HG03439 (cell line): Measurements from ENCODE around the gene KLK5.
"Not testable (repeated sequence)": the region's sequence is repeated elsewhere in the genome, so short reads cannot be mapped to it uniquely, and the experiment has no call there.

Source experiments
- ATAC-seq: cut with Tn5 transposase; IDR thresholded peaks from one replicate; pipeline ENCODE4 v1.9.1; 2021; ENCODE audit warnings: mild to moderate bottlenecking, moderate library complexity; ENCODE audit not compliant: unreplicated experiment

KLK5 gene

DNA sequence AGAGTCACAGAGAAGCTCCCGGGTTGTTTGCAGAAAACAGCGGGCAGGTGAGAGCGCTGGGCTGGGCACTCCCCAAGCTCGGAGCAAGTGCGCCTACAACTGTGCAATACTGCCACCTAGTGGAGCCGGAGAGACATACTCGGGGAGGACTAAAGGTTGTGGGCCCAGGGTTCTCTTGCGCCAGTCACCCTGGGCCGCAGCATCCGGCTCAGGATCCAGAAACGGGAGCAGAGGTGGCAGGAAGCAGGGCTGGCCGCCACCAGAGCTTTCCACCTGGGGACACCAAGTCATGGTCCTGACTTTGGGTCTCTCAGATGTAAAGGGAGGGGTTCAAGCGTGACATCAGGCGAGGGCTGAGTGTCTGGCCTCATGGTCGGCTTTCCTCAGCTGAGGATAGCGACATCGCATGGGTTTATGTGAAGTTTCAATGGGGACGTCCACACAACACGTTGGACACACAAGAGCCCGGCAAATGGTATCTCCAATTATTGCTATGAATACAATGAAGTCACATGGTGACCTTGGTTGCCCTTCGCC lies 30.5 kb downstream of the KLK5 start:
- ATAC-seq, result peak; percentile 67

DNA sequence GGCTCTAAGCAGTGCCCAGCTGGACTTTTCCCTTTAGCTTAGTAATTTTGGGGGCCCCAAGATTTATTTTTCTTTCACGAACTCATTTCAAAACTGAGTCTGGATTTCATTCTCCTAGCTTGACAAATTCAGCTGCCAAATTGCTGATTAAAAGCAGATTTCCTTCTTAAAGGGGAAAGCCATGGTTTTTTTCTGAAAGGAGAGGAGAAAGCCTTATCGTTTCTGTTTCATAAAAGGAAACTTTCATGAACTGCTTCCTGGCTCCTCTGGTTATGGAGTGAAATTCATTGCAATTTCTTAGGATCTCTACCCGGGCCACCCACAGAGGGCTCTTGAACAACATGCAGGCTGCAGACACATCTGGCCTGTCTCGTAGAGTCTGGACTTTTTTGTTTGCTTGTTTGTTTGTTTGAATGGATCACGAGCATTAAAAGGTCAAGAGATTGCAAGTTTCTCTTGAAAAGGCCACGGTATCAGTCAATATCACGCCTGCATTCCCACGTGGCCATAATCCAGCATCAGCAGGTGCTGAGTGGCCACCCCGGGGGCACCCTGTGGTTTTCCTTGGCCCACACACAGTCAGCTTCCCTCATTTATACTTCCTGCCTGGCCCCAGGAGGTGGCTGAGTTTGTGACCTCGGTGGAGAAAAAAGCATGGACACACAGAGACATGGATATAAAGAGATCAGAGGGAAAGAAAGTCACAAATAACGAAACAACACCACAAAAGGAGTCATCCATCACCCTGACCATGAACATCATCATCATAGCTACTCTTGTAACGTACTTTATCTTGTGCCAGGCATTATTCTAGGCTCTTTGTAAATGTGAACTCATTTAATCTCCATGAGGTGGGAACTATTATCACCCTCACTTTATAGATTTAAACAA lies 31.2 kb downstream of the KLK5 start:
- ATAC-seq, result peak; percentile 19

DNA sequence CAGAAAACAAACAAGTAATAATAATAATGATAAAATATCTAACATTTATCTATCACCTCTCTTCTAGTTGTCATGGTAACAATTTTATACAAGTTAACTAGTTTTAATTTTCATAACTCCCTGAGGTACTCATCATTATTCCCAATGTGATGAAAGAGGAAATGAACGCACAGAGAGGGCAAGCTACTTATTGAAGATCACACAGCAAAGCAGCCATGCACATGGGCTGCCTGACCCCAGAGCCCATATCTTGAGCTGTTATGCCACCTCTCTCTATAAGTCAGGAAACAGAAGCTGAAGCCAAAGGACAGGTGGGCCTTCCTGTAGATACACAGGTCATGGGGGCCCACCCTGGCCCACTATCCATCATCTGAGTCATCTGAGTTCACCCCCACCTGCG lies 36.8 kb downstream of the KLK5 start:
- no peak for ATAC-seq

DNA sequence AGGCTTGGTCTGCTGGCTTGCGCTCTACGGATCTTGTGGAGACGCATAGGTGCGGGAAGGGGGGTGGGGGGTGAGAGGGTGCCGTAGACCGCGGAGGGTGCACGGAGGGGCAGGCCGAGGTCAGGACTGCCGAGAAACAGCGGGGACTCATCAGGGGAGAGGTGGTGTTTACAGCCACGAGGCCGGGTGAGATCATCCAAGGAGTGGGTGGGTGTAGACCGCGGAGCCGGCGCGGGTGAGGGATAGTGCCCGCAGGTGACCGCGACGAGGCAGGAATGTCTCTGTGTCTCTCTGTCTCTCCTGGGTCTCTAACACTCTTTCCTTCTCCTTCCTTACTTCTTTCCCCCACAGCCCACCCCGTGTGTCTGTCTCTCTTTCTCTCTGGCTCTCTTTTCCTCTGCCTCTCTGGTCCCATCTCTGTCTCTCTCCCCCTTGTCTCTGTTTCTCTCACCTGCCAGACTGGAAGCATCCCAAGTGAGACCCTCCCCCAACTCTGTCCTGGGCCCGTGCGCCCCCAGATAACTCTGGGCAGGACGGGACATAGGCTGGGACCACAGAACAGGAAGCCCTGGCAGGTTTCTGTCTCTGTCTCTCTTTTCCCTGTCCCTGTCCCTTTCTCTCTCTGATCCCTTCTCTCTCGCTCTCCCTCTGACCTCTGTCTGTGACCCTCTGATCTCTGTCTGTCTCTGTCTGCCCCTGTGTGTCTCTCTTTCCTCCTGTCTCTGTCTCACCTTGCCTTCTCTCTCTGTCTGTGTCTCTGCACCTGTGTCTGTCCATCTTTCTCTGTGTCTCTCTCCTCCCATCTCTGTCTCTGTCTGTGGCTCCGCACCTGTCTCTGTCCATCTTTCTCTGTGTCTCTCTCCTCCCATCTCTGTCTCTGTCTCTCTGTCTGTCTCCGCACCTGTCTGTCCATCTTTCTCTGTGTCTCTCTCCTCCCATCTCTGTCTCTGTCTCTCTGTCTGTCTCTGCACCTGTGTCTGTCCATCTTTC lies 39.8 kb downstream of the KLK5 start:
- ATAC-seq, result no peak

DNA sequence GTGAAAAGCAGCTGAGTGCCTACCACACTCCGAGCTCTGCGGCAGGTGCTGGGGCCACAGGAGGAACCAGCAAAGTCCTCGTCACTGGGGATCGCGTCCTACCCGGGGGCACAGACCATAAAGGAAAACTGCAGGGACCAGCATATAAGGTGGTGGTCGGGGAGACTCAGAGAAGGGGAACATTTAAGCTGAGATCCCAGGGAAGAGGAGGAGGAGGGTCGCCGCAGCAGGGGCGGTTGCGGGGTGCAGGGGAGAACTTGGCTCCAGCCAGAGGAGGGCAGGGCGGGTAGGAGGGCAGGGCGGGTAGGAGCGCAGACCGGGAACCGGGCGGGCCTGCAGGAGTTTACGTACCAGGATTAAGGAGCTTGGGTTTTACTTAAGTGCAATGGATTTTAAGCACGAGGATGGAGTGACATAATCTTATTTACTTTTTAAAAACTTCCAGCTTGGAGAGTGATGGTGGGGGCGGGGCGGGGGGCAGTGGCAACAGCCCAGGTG lies 40.7 kb downstream of the KLK5 start:
- ATAC-seq, result no peak

DNA sequence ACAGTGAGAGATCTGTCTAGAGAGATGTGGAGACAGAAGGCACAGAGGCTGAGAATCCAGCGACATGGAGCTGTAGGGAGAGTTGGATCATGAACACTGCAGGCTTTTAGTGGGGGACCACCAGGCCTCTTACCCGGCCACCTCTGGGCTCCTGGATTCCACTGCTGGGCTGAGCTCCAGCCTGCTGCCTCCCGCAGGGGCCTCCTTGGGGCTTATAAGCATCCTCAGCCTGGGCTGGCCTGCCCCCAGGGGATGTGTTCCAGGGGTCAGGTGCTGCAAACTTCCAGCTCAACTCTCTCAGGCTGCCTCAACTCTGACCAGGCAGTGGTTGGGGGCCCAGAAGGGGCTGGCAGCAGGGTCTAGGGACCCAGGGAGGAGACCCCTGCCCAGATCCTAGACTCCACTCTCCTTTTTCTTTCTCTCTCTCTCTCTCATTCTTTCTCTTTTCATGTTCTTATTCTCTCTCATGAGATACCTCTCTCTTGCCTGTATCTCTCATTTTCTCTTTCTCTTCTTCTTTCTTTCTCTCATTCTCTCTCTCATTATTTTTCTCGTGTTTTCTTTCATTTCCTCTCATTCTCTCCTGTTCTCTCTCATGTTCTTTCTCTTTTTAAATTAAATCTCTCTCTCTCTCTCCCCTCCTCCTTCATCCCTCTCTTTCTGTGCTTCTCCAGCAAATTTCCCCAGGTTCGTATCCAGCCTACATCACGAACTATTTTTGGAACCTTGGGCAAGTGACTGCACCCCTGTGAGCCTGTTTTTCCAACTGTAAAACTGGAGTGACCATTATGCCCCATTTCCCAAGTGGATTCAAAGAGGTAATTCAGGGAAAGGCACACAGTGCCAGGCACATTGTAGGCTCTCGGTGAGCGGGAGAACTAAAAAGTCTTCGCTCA lies 41.4 kb downstream of the KLK5 start, which contains the start of gene KLK4:
TSS of gene KLK4 (minus strand) at position 190 of the 896 bp plus-strand sequence. CDS start 657 bp downstream, outside the sequence.
- ATAC-seq, result no peak

DNA sequence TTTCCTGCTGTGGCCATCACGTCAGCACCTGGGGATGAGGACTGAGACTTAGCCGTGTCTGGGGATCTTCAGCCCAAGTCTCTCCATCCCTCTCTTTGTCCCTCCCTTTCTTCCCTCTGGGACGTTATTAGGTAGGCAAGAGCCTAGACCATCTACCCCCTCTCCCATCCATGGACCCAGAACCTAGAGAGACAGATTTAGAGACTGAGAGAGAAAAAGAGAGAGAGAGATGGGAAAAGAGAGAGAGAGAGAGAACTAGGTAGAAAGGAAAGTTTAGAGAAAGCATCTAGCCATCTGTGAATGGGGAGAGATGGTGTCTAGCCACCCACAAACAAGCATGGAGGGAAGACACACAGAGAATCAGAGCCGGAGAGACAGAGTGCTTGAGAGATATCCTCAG lies 42.1 kb downstream of the KLK5 start:
- no peak for ATAC-seq

DNA sequence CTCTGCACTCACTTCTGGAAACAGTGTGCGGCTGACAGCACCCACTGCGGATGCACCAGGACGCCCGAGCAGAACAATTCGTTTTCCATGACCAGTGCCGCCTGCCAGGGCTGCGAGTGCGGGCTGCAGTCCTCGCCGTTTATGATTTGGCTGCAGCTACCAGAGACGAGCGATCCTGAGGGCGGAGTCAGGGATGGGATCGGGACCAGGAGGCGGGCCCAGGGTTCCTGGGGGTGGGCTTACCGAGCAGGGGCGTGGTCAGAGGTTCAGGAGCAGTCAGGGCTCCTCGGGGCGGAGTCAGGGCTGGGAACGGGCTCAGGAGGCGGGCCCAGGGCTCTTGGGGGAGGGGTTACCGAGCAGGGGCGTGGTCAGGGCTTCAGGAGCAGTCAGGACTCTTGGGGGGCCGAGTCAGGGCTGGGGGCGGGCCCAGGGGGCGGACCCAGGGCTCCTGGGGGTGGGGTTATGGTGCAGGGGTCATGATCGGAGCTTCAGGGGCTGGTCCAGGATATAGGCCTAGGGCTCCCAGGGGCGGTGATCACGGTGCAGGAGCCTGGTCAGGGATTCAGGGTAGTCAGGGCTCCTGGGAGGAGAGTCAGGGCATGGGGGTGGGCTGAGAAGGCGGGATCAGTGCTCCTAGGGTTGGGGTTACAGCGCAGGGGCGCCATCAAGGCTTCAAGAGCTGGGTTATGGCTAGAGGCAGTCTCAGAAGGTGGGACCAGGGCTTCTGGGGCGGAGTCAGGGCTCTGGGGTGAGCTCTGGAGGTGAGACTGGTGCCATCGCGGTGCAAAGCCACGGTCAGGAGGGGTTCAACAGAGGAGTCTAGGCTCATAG lies 43.4 kb downstream of the KLK5 start:
- ATAC-seq, result no peak

DNA sequence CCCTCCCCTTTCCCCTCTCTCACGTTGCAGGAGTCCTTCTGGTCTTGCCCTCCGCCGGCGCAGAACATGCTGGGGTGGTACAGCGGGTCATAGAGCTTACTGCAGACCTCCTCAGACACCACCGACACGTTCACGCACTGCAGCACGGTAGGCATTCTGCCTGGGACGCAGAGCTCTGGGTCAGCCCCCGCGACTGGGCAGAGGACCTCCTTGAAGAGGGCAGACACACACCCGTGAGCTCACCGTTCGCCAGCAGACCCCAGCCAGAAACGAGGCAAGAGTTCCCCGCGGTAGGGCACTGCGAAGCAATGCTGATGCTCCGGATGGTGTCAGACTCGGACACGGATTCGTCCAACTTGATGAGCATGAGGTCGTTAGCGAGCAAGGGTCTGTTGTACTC lies 44.5 kb downstream of the KLK5 start:
- ATAC-seq, result no peak

DNA sequence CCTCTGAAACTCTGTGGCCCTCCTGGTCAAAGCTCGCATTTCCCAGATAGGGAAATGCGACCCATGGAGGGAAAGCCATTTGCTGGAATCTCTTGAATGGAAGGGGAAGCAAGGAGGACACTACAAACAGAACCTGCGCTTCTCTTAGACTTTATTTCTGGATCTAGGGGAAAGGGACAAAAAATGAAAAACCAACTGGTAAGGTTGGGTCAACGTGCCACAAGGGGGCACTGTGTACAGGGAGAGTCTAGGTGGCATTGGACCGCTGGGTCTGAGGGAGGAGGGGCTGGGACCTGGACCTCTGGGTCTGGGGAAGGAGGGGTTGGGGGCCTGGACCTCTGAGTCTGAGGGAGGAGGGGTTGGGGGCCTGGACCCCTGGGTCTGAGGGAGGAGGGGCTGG lies 46.6 kb downstream of the KLK5 start:
- no peak for ATAC-seq

DNA sequence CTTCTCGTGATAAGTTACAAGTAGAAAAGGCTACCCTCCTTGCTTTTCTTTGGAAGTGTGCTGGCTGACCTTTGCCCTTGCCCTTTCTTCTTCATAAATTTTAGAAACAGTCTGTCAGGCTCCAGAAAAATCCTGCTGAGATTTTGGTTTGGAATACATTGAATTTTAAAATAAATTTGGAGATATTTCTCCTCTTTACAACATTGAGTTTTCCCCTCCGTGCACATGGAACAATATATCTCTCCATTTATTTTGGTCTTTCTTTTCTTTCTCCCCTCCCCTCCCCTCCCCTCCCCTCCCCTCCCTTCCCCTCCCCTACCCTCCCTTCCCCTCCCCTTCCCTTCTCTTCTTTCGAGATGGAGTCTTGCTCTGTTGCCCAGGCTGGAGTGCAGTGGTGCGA lies 50.2 kb downstream of the KLK5 start:
- ATAC-seq, result no peak

DNA sequence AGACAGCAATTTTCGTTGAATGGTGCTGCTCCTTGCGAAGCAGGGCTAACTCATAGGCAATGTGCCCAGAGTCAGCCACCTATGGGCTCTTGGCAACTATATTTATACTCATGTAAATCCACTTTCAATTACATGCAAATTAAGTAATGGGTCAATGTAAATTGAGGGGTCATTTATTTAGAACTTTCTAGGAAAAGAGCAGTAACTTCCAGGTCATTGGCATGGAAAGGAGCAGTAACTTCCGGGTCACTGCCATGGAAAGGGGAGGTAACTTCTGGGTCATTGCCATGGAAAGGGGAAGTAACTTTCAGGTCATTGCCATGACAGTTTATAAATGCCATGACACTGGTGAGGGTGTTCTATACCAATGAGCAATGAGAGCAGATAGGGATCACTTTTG lies 53.3 kb downstream of the KLK5 start:
- no peak for ATAC-seq

DNA sequence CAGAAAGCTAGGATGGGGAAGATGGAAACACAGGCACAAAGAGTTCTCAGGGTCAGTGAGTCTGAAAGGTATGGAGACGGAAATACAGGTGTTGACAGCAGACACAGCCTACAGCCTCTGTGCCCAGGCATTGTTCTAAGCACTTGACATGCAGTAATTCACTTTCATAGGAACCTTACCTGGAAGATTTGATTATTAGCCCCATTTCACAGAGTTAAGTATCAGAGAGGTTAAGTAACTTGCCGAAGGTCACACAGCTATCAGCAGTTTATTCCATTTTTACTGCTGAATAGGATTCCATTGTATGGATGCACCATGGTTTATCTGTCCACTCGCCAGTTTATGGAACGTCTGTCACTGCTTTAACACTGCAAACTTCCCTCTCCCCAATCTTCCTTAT lies 54.8 kb downstream of the KLK5 start:
- no peak for ATAC-seq

DNA sequence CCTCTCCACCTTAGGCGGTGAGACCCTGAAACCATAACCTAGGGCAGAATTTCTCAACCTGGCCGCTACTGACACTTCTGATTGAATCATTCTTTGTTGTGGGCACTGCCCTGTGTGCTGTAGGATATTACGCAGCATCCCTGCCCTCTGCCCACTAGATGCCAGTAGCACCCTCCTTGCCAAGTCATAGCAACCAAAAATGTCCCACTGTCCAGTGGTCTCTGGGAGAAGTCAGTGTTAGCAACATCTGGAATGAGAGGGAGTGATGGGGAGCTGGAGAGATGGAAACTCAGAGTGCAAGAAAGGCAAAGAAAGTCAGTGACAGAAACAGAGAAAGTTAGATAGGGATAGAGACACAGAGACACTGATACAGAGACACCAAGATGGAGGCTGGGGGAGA lies 55.2 kb downstream of the KLK5 start:
- no peak for ATAC-seq

DNA sequence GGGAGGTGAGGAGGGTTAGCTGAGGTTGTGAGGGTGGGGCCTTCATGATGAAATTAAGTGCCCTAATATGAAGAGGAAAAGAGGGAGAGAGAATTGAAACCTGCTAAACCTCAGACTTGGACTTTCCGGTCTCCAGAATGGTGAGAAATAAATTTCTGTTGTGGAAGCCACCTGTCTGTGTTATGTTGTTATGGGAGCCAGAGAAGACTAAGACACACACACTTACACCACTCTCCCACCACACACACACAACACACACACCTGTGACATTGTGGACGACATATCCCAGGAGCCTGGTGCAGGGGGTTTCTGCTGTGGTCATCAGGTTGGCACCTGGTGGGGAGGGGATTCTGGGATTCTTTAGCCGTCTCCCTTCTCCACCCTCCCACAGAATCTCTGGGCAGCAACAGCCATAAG lies 55.6 kb downstream of the KLK5 start:
- peak; percentile 17 for ATAC-seq

DNA sequence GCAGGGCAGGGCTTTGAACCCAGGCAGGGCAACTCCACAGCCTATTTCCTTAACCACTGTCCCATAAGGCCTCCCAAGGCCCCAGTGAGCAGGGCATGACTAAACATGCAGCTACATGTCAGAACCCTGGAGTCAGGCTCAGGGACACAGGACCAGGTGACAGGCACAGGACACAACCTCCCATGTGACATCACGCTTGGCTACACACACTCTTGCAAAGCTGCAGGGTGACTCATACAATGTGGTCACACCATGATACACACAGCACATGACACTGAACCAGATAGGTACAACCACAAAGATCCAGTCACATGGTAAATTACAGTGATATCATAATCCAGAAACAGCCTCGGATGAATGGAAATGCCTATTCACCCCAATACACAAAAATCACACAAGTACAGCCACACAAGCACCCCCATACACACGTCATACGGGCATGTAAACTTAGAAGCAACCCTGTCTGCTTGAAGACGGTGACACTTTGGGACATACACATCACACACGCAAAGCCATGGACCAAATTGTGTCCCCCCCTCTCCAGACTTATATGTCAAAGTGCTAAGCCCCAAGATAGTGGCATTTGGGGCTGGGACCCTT lies 56.1 kb downstream of the KLK5 start:
- ATAC-seq, result peak; percentile 86

DNA sequence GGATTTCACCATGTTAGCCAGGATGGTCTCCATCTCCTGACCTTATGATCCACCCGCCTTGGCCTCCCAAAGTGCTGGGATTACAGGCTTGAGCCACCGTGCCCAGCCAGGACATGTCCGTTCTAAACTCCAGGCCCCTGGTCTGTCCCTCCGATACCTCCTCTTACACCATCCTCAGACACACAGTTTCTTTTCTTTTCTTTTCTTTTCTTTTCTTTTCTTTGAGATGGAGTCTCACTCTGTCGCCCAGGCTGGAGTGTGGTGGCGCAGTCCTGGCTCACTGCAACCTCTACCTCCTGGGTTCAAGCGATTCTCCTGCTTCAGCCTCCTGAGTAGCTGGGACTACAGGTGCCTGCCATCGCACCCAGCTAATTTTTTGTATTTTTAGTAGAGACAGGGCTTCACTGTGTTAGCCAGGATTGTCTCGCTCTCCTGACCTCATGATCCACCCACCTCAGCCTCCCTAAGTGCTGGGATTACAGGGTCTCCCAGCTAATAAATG lies 56.7 kb downstream of the KLK5 start:
- ATAC-seq, result not testable (repeated sequence)

DNA sequence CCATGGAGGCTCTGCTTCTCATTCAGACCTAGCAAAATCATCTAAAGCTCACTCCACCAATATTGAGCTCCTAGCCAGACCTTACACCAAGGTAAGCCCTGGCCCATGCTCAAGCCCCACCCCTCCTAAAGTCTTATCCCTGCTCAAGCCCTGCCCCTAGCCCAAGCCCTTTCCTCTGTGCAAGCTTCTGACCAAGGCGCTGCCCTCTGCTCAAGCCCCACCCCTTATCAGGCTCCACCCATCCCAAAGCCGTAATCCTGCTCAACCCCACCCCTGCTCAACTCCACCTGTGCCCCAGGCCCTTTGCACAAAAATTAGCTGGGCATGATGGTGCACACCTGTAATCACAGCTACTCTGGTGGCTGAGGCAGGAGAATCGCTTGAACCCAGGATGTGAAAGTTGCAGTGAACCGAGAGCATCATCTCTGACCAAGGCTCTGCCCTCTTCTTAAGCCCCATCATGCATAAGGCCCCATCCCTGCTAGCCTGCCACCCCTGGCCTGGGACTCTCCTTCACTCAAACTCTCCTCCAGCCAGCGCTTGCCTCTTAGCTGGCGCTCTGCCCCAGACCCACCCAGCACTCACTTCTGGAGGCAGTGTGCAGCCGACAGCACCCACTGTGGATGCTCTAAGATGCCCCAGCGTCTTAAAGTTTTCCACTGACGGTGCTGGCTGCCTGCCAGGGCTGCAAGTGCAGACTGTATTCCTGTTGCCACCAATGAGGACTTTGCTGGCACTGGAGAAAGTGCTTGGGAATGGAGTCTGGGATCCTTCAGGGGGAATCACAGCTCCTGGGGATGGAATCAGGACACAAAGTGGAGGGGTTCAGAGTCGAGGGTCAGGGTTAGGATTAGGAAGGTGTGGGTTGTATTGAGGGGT lies 58.1 kb downstream of the KLK5 start:
- ATAC-seq, result no peak
